ENCODE data around the gene SH3GL1. TPM values are rescaled to one million over a fixed set of nuclear protein-coding genes. Genes with fewer than 3 reads are reported as not detected.

The SH3GL1 gene
- total RNA-seq, 2 experiments from 2014 or later, result 38.1 to 42.0 TPM

GRCh38 chr19:4390567-4391305 is 9.6 kb downstream of the SH3GL1 start:
- H3K36me3 Mint-ChIP-seq, result peaks cover 7% of the 10 kb centered on the region
- H3K9me3 Mint-ChIP-seq, result no peaks in the 10 kb centered on the region
- peaks cover 50% of the 10 kb centered on the region for H3K4me1 Mint-ChIP-seq (ENCODE audit: low read depth)
- intact Hi-C loops (cut with micrococcal nuclease), result no loop called here
- no peak for DNase-seq
- POLR2A ChIA-PET, result no interaction called here
- no peak overlapping the region for H3K27ac Mint-ChIP-seq
- no peak overlapping the region for H3K4me3 Mint-ChIP-seq
- no peaks in the 10 kb centered on the region for H3K27me3 Mint-ChIP-seq
- CTCF ChIA-PET, result interaction anchor here (1.1 to 1.9 kb wide), 2 partner anchors 10 to 21 kb away, joined by 3 to 8 read pairs; partner anchors contain the start of gene SH3GL1

GRCh38 chr19:4390017-4390566 is 10.3 kb downstream of the SH3GL1 start:
- no peak for DNase-seq
- Mint-ChIP-seq H3K9me3 (no peaks in the 10 kb centered on the region), H3K4me1 (ENCODE audit: low read depth) (peaks cover 45% of the 10 kb centered on the region), H3K27me3 (no peaks in the 10 kb centered on the region), H3K4me3 (no peak overlapping the region), H3K27ac (peak overlapping the region; percentile 64), H3K36me3 (peaks cover 7% of the 10 kb centered on the region)
- POLR2A ChIA-PET, result no interaction called here
- intact Hi-C loops (cut with micrococcal nuclease), result no loop called here
- CTCF ChIA-PET, result interaction anchor here (1.1 to 1.9 kb wide), 2 partner anchors 10 to 20 kb away, joined by 3 to 8 read pairs; partner anchors contain the start of gene SH3GL1

GRCh38 chr19:4389511-4390016 is 10.8 kb downstream of the SH3GL1 start:
- no peak for DNase-seq
- Mint-ChIP-seq H3K4me3 (no peak overlapping the region), H3K27ac (no peak overlapping the region), H3K4me1 (ENCODE audit: low read depth) (peaks cover 41% of the 10 kb centered on the region), H3K27me3 (no peaks in the 10 kb centered on the region), H3K36me3 (peaks cover 3% of the 10 kb centered on the region), H3K9me3 (no peaks in the 10 kb centered on the region)
- intact Hi-C loops (cut with micrococcal nuclease), result no loop called here
- POLR2A ChIA-PET, result no interaction called here
- CTCF ChIA-PET, result no interaction called here

GRCh38 chr19:4389064-4389375 is 11.3 kb downstream of the SH3GL1 start:
- POLR2A ChIA-PET, result no interaction called here
- Mint-ChIP-seq H3K4me1 (ENCODE audit: low read depth) (peaks cover 35% of the 10 kb centered on the region), H3K9me3 (no peaks in the 10 kb centered on the region), H3K27ac (no peak overlapping the region), H3K36me3 (no peaks in the 10 kb centered on the region), H3K4me3 (no peak overlapping the region), H3K27me3 (no peaks in the 10 kb centered on the region)
- no peak for DNase-seq
- intact Hi-C loops (cut with micrococcal nuclease), result no loop called here
- CTCF ChIA-PET, result interaction anchor here (0.6 kb wide), 1 partner anchor 26 kb away, joined by 3 read pairs; no protein-coding TSS in a partner anchor

GRCh38 chr19:4388337-4389063 is 11.8 kb downstream of the SH3GL1 start:
- Mint-ChIP-seq H3K4me3 (no peak overlapping the region), H3K36me3 (no peaks in the 10 kb centered on the region), H3K27me3 (no peaks in the 10 kb centered on the region), H3K27ac (no peak overlapping the region), H3K4me1 (ENCODE audit: low read depth) (peaks cover 32% of the 10 kb centered on the region), H3K9me3 (no peaks in the 10 kb centered on the region)
- CTCF ChIA-PET, result interaction anchor here (0.6 kb wide), 1 partner anchor 25 kb away, joined by 3 read pairs; no protein-coding TSS in a partner anchor
- intact Hi-C loops (cut with micrococcal nuclease), result no loop called here
- POLR2A ChIA-PET, result no interaction called here
- no peak for DNase-seq

- intact Hi-C loops (cut with micrococcal nuclease), result no loop called here
- Mint-ChIP-seq H3K4me1 (ENCODE audit: low read depth) (peaks cover 29% of the 10 kb centered on the region), H3K9me3 (no peaks in the 10 kb centered on the region), H3K4me3 (no peak overlapping the region), H3K27me3 (no peaks in the 10 kb centered on the region), H3K36me3 (no peaks in the 10 kb centered on the region), H3K27ac (no peak overlapping the region)
- ChIA-PET CTCF (interaction anchor here (0.6 to 1.1 kb wide), 2 partner anchors 14 to 15 kb away, joined by 3 read pairs; partner anchors contain the start of gene SH3GL1), POLR2A (interaction anchor here (0.6 kb wide), 1 partner anchor 15 kb away, joined by 3 read pairs; no protein-coding TSS in a partner anchor)
- DNase-seq, result no peak
Observed at GRCh38 chr19:4386041-4386782, 14.1 kb downstream of the SH3GL1 start.

GRCh38 chr19:4385291-4386040 is 14.9 kb downstream of the SH3GL1 start:
- DNase-seq, result no peak
- no peaks in the 10 kb centered on the region for H3K27me3 Mint-ChIP-seq
- no peak overlapping the region for H3K4me3 Mint-ChIP-seq
- POLR2A ChIA-PET, result no interaction called here
- H3K4me1 Mint-ChIP-seq (ENCODE audit: low read depth), result peaks cover 30% of the 10 kb centered on the region
- H3K36me3 Mint-ChIP-seq, result no peaks in the 10 kb centered on the region
- intact Hi-C loops (cut with micrococcal nuclease), result no loop called here
- CTCF ChIA-PET, result interaction anchor here (1.1 kb wide), 1 partner anchor 15 kb away, joined by 3 read pairs; the partner anchor contains the start of gene SH3GL1
- no peak overlapping the region for H3K27ac Mint-ChIP-seq
- H3K9me3 Mint-ChIP-seq, result no peaks in the 10 kb centered on the region

GRCh38 chr19:4380254-4380727 is 20.1 kb downstream of the SH3GL1 start:
- Mint-ChIP-seq H3K27me3 (no peaks in the 10 kb centered on the region), H3K4me1 (ENCODE audit: low read depth) (peaks cover 58% of the 10 kb centered on the region), H3K9me3 (no peaks in the 10 kb centered on the region), H3K27ac (peak overlapping the region; percentile 92), H3K4me3 (peak overlapping the region; percentile 74), H3K36me3 (no peaks in the 10 kb centered on the region)
- ChIA-PET CTCF (interaction anchor here (1.0 to 4.5 kb wide), 6 partner anchors 10 to 114 kb away, joined by 3 to 32 read pairs (median 5); partner anchors contain the start of genes CHAF1A and SH3GL1), POLR2A (interaction anchor here (1.6 to 2.5 kb wide), 2 partner anchors 11 to 22 kb away, joined by 5 to 7 read pairs; partner anchors contain the start of gene CHAF1A)
- DNase-seq, result peak; percentile 75
- intact Hi-C loops (cut with micrococcal nuclease), result loop anchor here (1.0 kb wide), 2 partner anchors 15 to 20 kb away; partner anchors contain the start of gene SH3GL1

- H3K9me3 Mint-ChIP-seq, result no peaks in the 10 kb centered on the region
- no peaks in the 10 kb centered on the region for H3K36me3 Mint-ChIP-seq
- peak overlapping the region; percentile 74 for H3K4me3 Mint-ChIP-seq
- peak; percentile 61 for DNase-seq
- peak overlapping the region; percentile 92 for H3K27ac Mint-ChIP-seq
- intact Hi-C loops (cut with micrococcal nuclease), result loop anchor here (1.0 kb wide), 4 partner anchors 10 to 372 kb away; partner anchors contain the start of genes PIAS4 and SH3GL1
- CTCF ChIA-PET, result interaction anchor here (1.3 to 4.5 kb wide), 4 partner anchors 10 to 113 kb away, joined by 4 to 32 read pairs (median 6); partner anchors contain the start of genes CHAF1A and SH3GL1
- H3K4me1 Mint-ChIP-seq (ENCODE audit: low read depth), result peaks cover 58% of the 10 kb centered on the region
- H3K27me3 Mint-ChIP-seq, result no peaks in the 10 kb centered on the region
- POLR2A ChIA-PET, result interaction anchor here (0.6 to 2.5 kb wide), 4 partner anchors 10 to 23 kb away, joined by 3 to 7 read pairs (median 5); partner anchors contain the start of genes CHAF1A and SH3GL1
Observed at GRCh38 chr19:4379383-4380253, 20.7 kb downstream of the SH3GL1 start.

- Mint-ChIP-seq H3K4me1 (ENCODE audit: low read depth) (peaks cover 63% of the 10 kb centered on the region), H3K4me3 (peak overlapping the region; percentile 74), H3K27me3 (no peaks in the 10 kb centered on the region), H3K9me3 (no peaks in the 10 kb centered on the region), H3K36me3 (no peaks in the 10 kb centered on the region), H3K27ac (peak overlapping the region; percentile 92)
- ChIA-PET CTCF (interaction anchor here (1.3 to 4.5 kb wide), 3 partner anchors 9 to 112 kb away, joined by 4 to 32 read pairs (median 7); partner anchors contain the start of genes CHAF1A and SH3GL1), POLR2A (interaction anchor here (1.0 to 2.5 kb wide), 3 partner anchors 9 to 24 kb away, joined by 3 to 7 read pairs (median 5); partner anchors contain the start of genes CHAF1A and SH3GL1)
- intact Hi-C loops (cut with micrococcal nuclease), result loop anchor here (1.0 kb wide), 2 partner anchors 10 to 372 kb away; partner anchors contain the start of gene PIAS4
- DNase-seq, result no peak
Observed at GRCh38 chr19:4378886-4379285, 21.5 kb downstream of the SH3GL1 start.
